H9 (cell line): ENCODE measurements around the gene RNF40. TPM values are rescaled to one million over a fixed set of nuclear protein-coding genes. Genes with fewer than 3 reads are reported as not detected.

ENCODE experiments used
- DNase-seq: peaks from one replicate; pipeline ENCODE4 v3.0.0-alpha.2; 2017
- H2AFZ ChIP-seq: one replicate; pipeline ENCODE4 v1.6.1; 2013; ENCODE audit warnings: mild to moderate bottlenecking, low read length, control low read depth, moderate library complexity
- H2AK5ac ChIP-seq: 2 replicates; pipeline ENCODE4 v1.6.1; 2013; ENCODE audit warnings: low read length, control low read depth, mixed read lengths; ENCODE audit not compliant: insufficient read length
- H2BK120ac ChIP-seq: one replicate; pipeline ENCODE4 v1.6.1; 2013; ENCODE audit warnings: low read depth, mild to moderate bottlenecking, low read length, control low read depth, inconsistent platforms; ENCODE audit not compliant: poor library complexity, severe bottlenecking
- H2BK12ac ChIP-seq: 2 replicates; pipeline ENCODE4 v1.6.1; 2013; ENCODE audit warnings: low read length, control low read depth, mixed read lengths, low read depth; ENCODE audit not compliant: insufficient read length
- H2BK15ac ChIP-seq: 2 replicates; pipeline ENCODE4 v1.6.1; 2013; ENCODE audit warnings: low read depth, low read length, control low read depth
- H2BK20ac ChIP-seq: one replicate; pipeline ENCODE4 v1.6.1; 2013; ENCODE audit warnings: low read depth, mild to moderate bottlenecking, low read length, control low read depth, inconsistent platforms; ENCODE audit not compliant: poor library complexity, severe bottlenecking
- H2BK5ac ChIP-seq: 2 replicates; pipeline ENCODE4 v1.6.1; 2013; ENCODE audit warnings: low read length, control low read depth, mixed read lengths; ENCODE audit not compliant: insufficient read length
- H3K14ac ChIP-seq: 2 replicates; pipeline ENCODE4 v1.6.1; 2013; ENCODE audit warnings: low read length, control low read depth; ENCODE audit not compliant: insufficient read depth
- H3K18ac ChIP-seq: 2 replicates; pipeline ENCODE4 v1.6.1; 2013; ENCODE audit warnings: low read depth, mild to moderate bottlenecking, mixed read lengths, low read length, control low read depth; ENCODE audit not compliant: insufficient read length
- H3K23ac ChIP-seq: 2 replicates; pipeline ENCODE4 v1.6.1; 2013; ENCODE audit warnings: low read length, control low read depth, mixed read lengths, low read depth; ENCODE audit not compliant: insufficient read length
- H3K23me2 ChIP-seq: 2 replicates; pipeline ENCODE4 v1.6.1; 2013; ENCODE audit warnings: low read depth, mild to moderate bottlenecking, mixed read lengths, low read length, control low read depth; ENCODE audit not compliant: insufficient read length, poor library complexity, severe bottlenecking
- H3K27ac ChIP-seq: 2 replicates; pipeline ENCODE4 v1.5.1; 2013; ENCODE audit warnings: low read length, control low read depth, mixed read lengths, low read depth; ENCODE audit not compliant: insufficient read length
- H3K27me3 ChIP-seq: 2 replicates; pipeline ENCODE4 v1.6.1; 2013; ENCODE audit warnings: low read length, control low read depth, inconsistent platforms; ENCODE audit not compliant: insufficient read depth
- H3K4ac ChIP-seq: 2 replicates; pipeline ENCODE4 v1.6.1; 2013; ENCODE audit warnings: low read depth, mild to moderate bottlenecking, control low read depth, inconsistent platforms, low read length, moderate library complexity
- H3K4me1 ChIP-seq: 2 replicates; pipeline ENCODE4 v1.6.1; 2013; ENCODE audit warnings: low read length, control low read depth, inconsistent platforms; ENCODE audit not compliant: insufficient read depth
- H3K4me2 ChIP-seq: 2 replicates; pipeline ENCODE4 v1.6.1; 2013; ENCODE audit warnings: low read length, control low read depth, mixed read lengths; ENCODE audit not compliant: insufficient read length, insufficient read depth
- H3K56ac ChIP-seq: 2 replicates; pipeline ENCODE4 v1.6.1; 2013; ENCODE audit warnings: low read depth, mild to moderate bottlenecking, mixed read lengths, low read length, control low read depth; ENCODE audit not compliant: insufficient read length
- H3K79me1 ChIP-seq: 2 replicates; pipeline ENCODE4 v1.6.1; 2013; ENCODE audit warnings: low read depth, mild to moderate bottlenecking, moderate library complexity, low read length, control low read depth, inconsistent platforms; ENCODE audit not compliant: insufficient read depth, poor library complexity, severe bottlenecking
- H3K79me2 ChIP-seq: 2 replicates; pipeline ENCODE4 v1.6.1; 2013; ENCODE audit warnings: low read length, control low read depth, inconsistent platforms; ENCODE audit not compliant: insufficient read depth
- H3K9ac ChIP-seq: 2 replicates; pipeline ENCODE4 v1.6.1; 2013; ENCODE audit warnings: low read length, control low read depth, mixed read lengths; ENCODE audit not compliant: insufficient read length; ENCODE audit errors: extremely low read depth
- H3K9me3 ChIP-seq: one replicate; pipeline ENCODE4 v1.6.1; 2013; ENCODE audit warnings: low read depth, low read length, inconsistent platforms; ENCODE audit not compliant: control insufficient read depth
- H3T11ph ChIP-seq: one replicate; pipeline ENCODE4 v1.6.1; 2013; ENCODE audit warnings: mild to moderate bottlenecking, low read length, control low read depth, inconsistent platforms
- H4K20me1 ChIP-seq: one replicate; pipeline ENCODE4 v1.6.1; 2013; ENCODE audit not compliant: control insufficient read depth, insufficient read length, insufficient read depth
- H4K5ac ChIP-seq: 2 replicates; pipeline ENCODE4 v1.6.1; 2013; ENCODE audit warnings: low read depth, mild to moderate bottlenecking, mixed read lengths, low read length, control low read depth; ENCODE audit not compliant: insufficient read length
- H4K8ac ChIP-seq: replicated peaks from 2 replicates; pipeline ENCODE4 v1.6.1; 2013; ENCODE audit warnings: low read length, control low read depth, mixed read lengths, low read depth; ENCODE audit not compliant: insufficient read length
- H4K91ac ChIP-seq: 2 replicates; pipeline ENCODE4 v1.6.1; 2013; ENCODE audit warnings: low read depth, mild to moderate bottlenecking, moderate library complexity, mixed read lengths, low read length, control low read depth; ENCODE audit not compliant: insufficient read length
- H3K27ac Mint-ChIP-seq, 3 experiments: 2 replicates in 2 of 3; 3 replicates in 1 of 3; pipeline ENCODE4 v1.8.0; 2020 to 2021; ENCODE audit warnings: mixed read lengths in 3 of 3, mild to moderate bottlenecking in 1 of 3, moderate library complexity in 1 of 3
- H3K27me3 Mint-ChIP-seq: 2 replicates; pipeline ENCODE4 v1.8.0; 2021; ENCODE audit warnings: low read depth, mild to moderate bottlenecking, moderate library complexity, mixed read lengths
- H3K36me3 Mint-ChIP-seq, 3 experiments: 2 replicates in 2 of 3; 3 replicates in 1 of 3; pipeline ENCODE4 v1.8.0; 2020 to 2021; ENCODE audit warnings: low read depth in 3 of 3, mixed read lengths in 3 of 3; ENCODE audit not compliant: insufficient read depth in 1 of 3
- H3K4me1 Mint-ChIP-seq, 2 experiments: 2 replicates each; pipeline ENCODE4 v1.8.0; 2020; ENCODE audit warnings: mixed read lengths in 2 of 2
- H3K4me3 Mint-ChIP-seq, 2 experiments: 2 replicates in 1 of 2; 3 replicates in 1 of 2; pipeline ENCODE4 v1.8.0; 2020 to 2021; ENCODE audit warnings: mild to moderate bottlenecking in 2 of 2, mixed read lengths in 2 of 2, moderate library complexity in 1 of 2
- H3K9me3 Mint-ChIP-seq, 2 experiments: 2 replicates in 1 of 2; 3 replicates in 1 of 2; pipeline ENCODE4 v1.8.0; 2020; ENCODE audit warnings: mild to moderate bottlenecking in 2 of 2, mixed read lengths in 2 of 2, moderate library complexity in 1 of 2
- CTCF ChIP-seq: fragments of 200-600 bp; sonication (generic); conservative IDR thresholded peaks from 3 replicates; pipeline ENCODE4 v1.8.0; 2021; ENCODE audit warnings: antibody characterized with exemption, mild to moderate bottlenecking
- WGBS: extraction: QIAGEN DNeasy Blood & Tissue Kit; methylation state at CpG from one replicate; pipeline ENCODE4 v1.1.7; 2013; ENCODE audit warnings: missing lambda C conversion rate, low lambda C conversion rate, mixed read lengths; ENCODE audit not compliant: insufficient read length; ENCODE audit errors: extremely low coverage; 5-methylcytosine and 5-hydroxymethylcytosine counted together
- total RNA-seq: library from RNA; stranded (reverse); gene quantifications from 2 replicates; pipeline ENCODE4 v1.2.1, GENCODE V29; 2021

RNF40 gene
- total RNA-seq, 1 experiment from 2014 or later: 103 TPM

- Histone ChIP-seq H3K4me2 (no peak overlapping the region), H3K14ac (no peak overlapping the region), H2BK15ac (no peak overlapping the region), H3T11ph (no peak overlapping the region), H2AFZ (no peak overlapping the region), H3K4me1 (peaks cover 2% of the 10 kb centered on the region; the same call in 1 of the 2 replicates), H2BK12ac (no peak overlapping the region), H3K4ac (no peak overlapping the region), H2AK5ac (no peak overlapping the region), H4K20me1 (no peaks in the 10 kb centered on the region), H3K56ac (no peak overlapping the region), H3K27ac (no peak overlapping the region), H3K18ac (no peak overlapping the region), H3K23ac (no peak overlapping the region), H3K79me2 (no peaks in the 10 kb centered on the region; the same call in 1 of the 2 replicates), H4K91ac (no peak overlapping the region), H4K5ac (no peak overlapping the region), H4K8ac (no peak overlapping the region), H3K27me3 (no peaks in the 10 kb centered on the region), H3K9me3 (no peaks in the 10 kb centered on the region), H3K79me1 (no peaks in the 10 kb centered on the region), H2BK120ac (no peak overlapping the region), H2BK20ac (no peak overlapping the region), H3K9ac (no peak overlapping the region), H3K23me2 (no peaks in the 10 kb centered on the region), H2BK5ac (no peak overlapping the region)
- WGBS: no CpG with 5 or more reads among the region's 17 CpGs
- Mint-ChIP-seq H3K27ac (no peak overlapping the region), H3K9me3 (peaks cover 0 to 2% of the 10 kb centered on the region in 2 experiments; a peak in 1 of 5 replicates), H3K4me1 (peaks cover 9 to 10% of the 10 kb centered on the region in 2 experiments), H3K27me3 (no peaks in the 10 kb centered on the region), H3K4me3 (no peak overlapping the region), H3K36me3 (peaks cover 39 to 74% (median 58%) of the 10 kb centered on the region in 3 experiments)
- no peak for TF ChIP-seq CTCF
- no peak for DNase-seq
Observed at GRCh38 chr16:30728899-30729672, 33.0 kb upstream of the RNF40 start.
